GM18909 (cell line): ENCODE results near the gene KAZN.

Experiments used
- ATAC-seq: cut with Tn5 transposase; IDR thresholded peaks from one replicate; pipeline ENCODE4 v1.9.1; 2021; ENCODE audit warnings: mild to moderate bottlenecking; ENCODE audit not compliant: unreplicated experiment, poor library complexity

KAZN gene

GRCh38 chr1:14666373-14666772, 67.9 kb downstream of the KAZN start:
- no peak for ATAC-seq

- ATAC-seq, result no peak
Measured at GRCh38 chr1:14666962-14667650, 68.6 kb downstream of the KAZN start.

GRCh38 chr1:14667651-14667984, 69.1 kb downstream of the KAZN start:
- ATAC-seq, result no peak

DNA sequence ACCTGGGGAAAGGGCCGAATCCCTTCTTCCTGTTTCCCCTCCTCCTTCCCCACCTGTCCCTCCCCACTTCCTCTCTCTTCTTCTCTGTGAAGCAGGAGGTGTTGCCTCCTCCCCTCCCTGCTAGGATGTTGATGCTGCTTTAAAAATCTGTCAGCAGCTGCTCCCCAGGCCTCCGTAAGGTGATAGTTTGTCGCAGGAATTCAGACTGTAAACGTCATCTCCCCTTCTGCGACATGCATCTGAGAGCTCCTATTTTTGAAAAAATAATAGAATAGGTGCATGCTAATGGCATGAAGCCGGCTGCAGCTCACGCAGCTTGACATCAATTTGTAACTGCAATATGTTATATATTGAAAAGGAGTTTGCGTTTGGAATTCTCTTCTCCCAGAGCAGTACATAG, 70.1 kb downstream of the KAZN start:
- ATAC-seq, result no peak

DNA sequence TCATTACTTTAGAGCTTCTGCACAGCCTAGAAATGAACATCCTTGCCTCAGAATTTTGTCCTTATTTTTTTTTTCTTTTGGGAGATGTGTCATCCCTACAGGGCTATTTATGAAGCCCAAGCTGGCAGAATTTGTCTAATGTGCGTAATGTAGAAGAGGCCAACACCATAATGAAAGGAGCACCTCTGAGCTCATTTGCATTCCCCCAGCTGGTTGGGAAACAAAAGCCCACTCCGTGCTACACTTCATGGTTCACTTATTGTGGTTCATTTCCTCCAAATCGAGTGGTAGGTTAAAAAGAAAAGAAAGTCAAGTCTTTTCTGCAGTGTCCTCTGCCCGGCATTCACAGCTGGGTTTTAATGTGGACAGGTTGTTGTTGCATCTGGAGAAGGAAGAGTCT, 73.5 kb downstream of the KAZN start:
- no peak for ATAC-seq

- ATAC-seq, result no peak
Measured at GRCh38 chr1:14674030-14674429, 75.5 kb downstream of the KAZN start.

GRCh38 chr1:14676400-14676799, 77.9 kb downstream of the KAZN start:
- no peak for ATAC-seq

DNA sequence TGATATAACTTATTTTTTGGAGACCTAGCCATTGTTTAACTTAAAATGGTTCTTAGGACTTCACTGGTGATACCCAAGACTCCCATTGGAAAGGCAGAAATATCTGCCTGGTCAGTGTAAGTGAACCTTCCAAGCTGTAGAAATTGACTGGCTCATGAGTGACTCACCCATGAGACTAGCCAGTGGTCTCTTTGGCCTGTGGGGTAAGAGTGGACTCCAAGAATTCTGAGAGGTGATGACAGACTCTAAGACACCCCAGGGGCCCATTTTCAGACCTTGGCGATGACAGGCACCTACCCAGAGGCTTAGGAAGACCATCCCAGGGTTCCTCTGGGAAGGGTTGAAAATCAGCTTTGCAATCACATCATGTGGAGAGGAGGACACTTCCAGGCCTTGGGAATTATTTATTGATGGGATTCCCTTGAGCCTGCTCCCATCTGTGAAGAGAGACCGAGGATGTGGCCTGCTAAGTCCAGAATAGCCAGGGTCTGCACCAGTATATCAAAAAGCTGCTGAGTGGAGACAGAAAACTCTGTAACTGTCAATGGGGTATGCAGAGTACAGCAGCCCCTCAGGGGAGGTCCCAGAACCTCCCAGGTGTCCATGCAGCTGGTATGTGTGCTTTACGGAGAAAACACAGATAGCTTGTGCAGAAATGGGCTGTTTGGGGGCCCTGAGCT, 78.9 kb downstream of the KAZN start:
- no peak for ATAC-seq

DNA sequence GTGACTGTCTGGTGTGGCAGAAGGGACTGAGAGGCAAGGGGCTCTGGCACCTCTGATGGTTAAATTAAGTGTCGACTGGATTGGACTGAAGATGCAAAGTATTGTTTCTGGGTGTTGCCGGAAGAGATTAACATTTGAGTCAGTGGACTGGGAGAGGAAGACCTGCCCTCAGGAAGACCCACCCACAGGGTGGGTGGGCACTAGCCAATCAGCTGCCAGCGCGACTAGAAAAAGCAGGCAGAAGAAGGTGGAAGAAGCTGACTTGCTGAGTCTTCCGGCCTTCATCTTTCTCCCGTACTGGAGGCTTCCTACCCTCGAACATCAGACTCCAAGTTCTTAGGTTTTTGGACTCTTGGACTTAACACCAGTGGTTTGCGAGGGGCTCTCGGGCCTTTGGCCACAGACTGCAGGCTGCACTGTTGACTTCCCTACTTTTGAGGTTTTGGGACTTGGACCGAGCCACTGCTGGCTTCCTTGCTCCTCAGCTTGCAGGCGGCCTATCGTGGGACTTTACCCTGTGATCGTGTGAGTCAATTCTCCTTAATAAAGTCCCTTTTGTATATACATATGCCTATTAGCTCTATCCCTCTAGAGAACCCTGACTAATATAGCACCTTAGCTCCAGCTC, 79.6 kb downstream of the KAZN start:
- no peak for ATAC-seq

GRCh38 chr1:14679027-14679688, 80.7 kb downstream of the KAZN start:
- ATAC-seq, result no peak

DNA sequence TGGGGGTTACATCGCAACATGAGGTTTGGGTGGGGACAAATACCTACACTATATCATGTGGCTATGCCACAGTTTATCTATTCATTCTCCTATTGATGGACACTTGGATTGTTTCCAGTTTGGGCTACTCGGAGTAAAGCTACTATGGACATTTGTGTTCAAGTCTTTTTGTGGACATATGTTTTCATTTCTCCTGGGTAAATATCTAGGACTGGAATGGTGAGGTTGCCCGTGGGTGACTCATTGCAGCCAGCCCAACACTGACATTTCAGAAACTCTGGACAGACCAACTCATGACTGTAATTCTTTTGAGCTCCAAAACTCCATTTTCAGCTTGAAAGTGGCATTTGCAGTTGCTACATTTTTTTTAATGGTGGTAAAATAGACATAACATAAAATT, 82.7 kb downstream of the KAZN start:
- ATAC-seq, result no peak

- no peak for ATAC-seq
Measured at GRCh38 chr1:14682941-14683621, 84.6 kb downstream of the KAZN start.

DNA sequence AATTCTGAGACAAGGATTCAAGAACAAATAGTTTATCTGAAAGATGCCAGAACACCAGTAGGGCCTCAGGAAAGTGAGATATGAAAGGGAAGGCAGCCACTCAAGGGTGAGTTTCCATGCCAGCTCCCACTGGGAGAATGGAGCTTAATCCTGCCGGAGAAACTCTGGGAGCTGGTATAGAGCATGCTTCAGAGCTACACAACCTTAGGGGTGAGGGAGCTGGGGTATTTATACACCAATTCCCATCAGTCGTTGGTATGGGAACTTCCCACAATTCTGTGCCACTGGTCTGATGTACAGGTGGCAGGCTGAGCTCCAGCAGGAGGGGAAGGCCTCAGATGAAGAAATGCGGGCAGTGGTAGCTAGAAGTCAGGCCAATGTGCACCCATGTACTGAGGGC, 86.6 kb downstream of the KAZN start:
- ATAC-seq, result no peak

GRCh38 chr1:14686701-14687100, 88.2 kb downstream of the KAZN start:
- ATAC-seq, result no peak

DNA sequence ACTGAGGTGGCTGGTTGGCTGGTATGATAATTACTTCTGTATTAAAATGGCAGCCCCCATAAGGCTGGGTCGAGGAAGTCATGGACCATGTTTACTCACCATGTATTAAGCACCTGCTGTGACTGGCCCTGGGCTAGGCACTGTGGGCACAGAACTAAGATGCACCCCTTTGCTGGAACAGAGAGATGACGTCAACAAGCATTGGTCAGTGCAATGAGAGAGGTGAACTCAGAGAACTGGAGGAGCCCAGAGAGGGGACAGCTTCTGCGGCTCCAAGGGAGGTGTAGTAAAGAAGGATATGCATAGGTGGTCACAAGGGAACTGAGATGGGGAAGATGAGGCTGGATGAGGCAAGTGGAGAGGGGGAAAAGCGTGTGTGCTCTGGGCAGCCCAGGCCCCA, 88.7 kb downstream of the KAZN start:
- no peak for ATAC-seq

DNA sequence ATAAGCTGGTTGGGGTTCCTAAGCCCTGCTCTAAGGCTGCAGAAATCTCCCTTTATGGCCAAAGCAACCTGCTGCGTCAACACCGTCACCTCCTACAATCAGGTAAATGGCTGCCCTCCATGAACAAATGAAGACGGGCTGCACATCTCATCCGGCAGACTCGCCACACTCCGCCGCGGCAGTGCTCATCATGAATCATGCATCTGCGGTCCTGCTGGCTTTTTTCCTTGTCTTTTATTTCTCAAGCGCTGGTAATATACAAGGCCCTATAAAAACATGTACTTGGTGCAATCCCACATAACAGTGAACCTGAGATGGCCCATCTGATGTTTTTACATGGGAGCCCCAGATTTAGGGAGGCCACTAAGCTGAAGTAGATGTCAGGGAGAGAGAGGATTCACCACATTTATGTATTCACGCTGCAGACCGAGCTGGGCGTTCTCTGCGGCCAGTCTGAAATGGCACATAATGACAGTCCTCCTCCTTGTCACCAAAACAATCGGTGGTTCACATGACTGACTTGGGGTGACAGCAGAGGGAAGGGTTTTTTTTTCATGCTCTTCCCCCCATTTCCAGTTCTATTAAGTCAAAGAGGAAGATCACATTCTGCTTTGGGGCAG, 91.6 kb downstream of the KAZN start:
- ATAC-seq, result no peak

DNA sequence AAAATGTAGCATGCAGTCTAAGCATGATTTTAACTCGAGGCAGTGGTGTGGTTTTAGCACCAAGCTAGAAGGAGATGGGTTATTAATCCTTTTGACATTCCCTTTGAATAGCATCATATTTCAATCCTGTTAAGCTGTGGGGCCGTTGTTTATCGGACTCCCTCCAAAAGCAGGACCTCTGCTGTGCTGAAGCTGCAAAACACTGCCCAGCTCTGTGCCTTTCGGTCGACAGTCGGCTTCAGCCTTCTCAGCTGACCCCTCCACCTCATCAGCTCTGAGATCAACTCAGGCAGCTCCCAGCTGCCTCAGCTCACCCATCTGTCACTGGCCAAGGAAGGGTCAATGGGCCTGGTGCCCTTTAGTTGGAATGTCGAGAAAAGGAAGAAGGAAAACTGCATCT, 95.5 kb downstream of the KAZN start:
- no peak for ATAC-seq

GRCh38 chr1:14694589-14694988, 96.1 kb downstream of the KAZN start:
- ATAC-seq, result no peak

GRCh38 chr1:14696761-14697160, 98.3 kb downstream of the KAZN start:
- no peak for ATAC-seq

GRCh38 chr1:14697353-14697752, 98.9 kb downstream of the KAZN start:
- no peak for ATAC-seq
